GM12875 (cell line): ENCODE measurements around the gene C10orf67.

Experiments
- H3K4me3 ChIP-seq: one replicate; pipeline ENCODE4 v1.5.1; 2011; ENCODE audit warnings: low read depth, low read length, control low read depth
- CTCF ChIP-seq: IDR thresholded peaks from 2 replicates; pipeline ENCODE4 v1.5.1; 2011; ENCODE audit warnings: low read depth, mild to moderate bottlenecking, control low read depth, inconsistent platforms, low read length, moderate library complexity, borderline replicate concordance; ENCODE audit not compliant: insufficient read depth

The C10orf67 gene

GRCh38 chr10:23324351-23324750 is 20.2 kb downstream of the C10orf67 start:
- TF ChIP-seq CTCF = no peak
- no peak overlapping the region for H3K4me3 ChIP-seq

- no peak for TF ChIP-seq CTCF
- H3K4me3 ChIP-seq = no peak overlapping the region
Measured at GRCh38 chr10:23322082-23322481, 22.5 kb downstream of the C10orf67 start.

- H3K4me3 ChIP-seq = no peak overlapping the region
- TF ChIP-seq CTCF = no peak
Measured at GRCh38 chr10:23319835-23320234, 24.8 kb downstream of the C10orf67 start.

- H3K4me3 ChIP-seq = no peak overlapping the region
- TF ChIP-seq CTCF = no peak
Measured at GRCh38 chr10:23318359-23318758, 26.2 kb downstream of the C10orf67 start.

- no peak overlapping the region for H3K4me3 ChIP-seq
Measured at GRCh38 chr10:23317416-23317815, 27.2 kb downstream of the C10orf67 start.

GRCh38 chr10:23316406-23316805 is 28.2 kb downstream of the C10orf67 start:
- no peak overlapping the region for H3K4me3 ChIP-seq
- TF ChIP-seq CTCF = no peak

More at GRCh38 chr10:23317416-23317815, 27.2 kb downstream of the C10orf67 start:
- no peak for TF ChIP-seq CTCF

- no peak overlapping the region for H3K4me3 ChIP-seq
- no peak for TF ChIP-seq CTCF
Measured at GRCh38 chr10:23315966-23316365, 28.6 kb downstream of the C10orf67 start.
